ENCODE data around the gene RSU1.

GRCh38 chr10:16698461-16698860 lies 118.8 kb downstream of the RSU1 start:
- TF ChIP-seq CTCF (IDR thresholded peaks at IDR 0.05 in 8 of 11, conservative IDR thresholded peaks at IDR 0.05 in 3 of 11) (no peak), POLR2AphosphoS5 (IDR thresholded peaks at IDR 0.05) (no peak)

Data from spleen (tissue), 7 donors.